Activated CD4-positive, alpha-beta T cell treated with anti-CD3 and anti-CD28 coated beads, Interleukin-2, amount 50 U/mL, for 48 hours (primary cell): ENCODE data around the gene EPS15.
"Not testable (repeated sequence)": the region's sequence is repeated elsewhere in the genome, so short reads cannot be mapped to it uniquely, and the experiment has no call there.

Experiments used
- DNase-seq, 2 experiments: peaks; one replicate each; pipeline ENCODE4 v3.0.0-alpha.2; 2020

The EPS15 gene

DNA sequence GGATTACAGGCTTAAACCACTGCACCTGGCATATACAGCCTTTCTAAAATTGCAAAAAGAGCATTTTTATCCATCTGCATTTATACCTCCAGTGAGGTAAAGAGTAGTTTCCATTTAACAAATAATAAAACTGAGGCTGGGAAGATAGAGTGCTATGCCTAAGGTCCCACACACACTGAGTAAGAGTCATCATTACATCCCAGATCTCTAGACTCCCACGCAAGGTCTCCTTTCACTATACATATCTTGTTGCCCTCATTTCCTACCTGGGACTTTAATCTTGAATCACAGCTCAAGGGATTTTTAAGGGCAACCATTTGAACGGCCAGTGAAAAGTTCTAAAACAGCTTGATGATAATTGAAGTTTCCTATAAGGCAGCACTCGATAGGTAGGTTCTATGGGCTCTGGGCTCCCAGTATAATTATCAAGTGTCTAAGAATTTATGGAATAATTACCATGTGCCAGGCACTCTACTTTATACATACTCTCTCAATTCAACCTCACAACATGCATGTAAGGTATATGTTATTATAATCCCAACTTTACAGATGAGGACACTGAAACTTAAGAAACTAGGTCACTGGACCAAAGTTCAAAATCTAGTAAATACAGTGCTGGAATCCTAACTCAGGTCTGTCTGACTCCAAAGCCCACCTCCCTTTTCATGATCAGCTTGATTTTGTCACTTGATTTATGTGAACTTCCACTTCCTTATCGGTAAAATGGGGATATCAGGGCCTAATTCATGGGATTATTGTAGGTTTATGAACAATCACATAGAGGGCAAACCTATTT, 23.3 kb upstream of the EPS15 start:
- DNase-seq, result no peak

DNA sequence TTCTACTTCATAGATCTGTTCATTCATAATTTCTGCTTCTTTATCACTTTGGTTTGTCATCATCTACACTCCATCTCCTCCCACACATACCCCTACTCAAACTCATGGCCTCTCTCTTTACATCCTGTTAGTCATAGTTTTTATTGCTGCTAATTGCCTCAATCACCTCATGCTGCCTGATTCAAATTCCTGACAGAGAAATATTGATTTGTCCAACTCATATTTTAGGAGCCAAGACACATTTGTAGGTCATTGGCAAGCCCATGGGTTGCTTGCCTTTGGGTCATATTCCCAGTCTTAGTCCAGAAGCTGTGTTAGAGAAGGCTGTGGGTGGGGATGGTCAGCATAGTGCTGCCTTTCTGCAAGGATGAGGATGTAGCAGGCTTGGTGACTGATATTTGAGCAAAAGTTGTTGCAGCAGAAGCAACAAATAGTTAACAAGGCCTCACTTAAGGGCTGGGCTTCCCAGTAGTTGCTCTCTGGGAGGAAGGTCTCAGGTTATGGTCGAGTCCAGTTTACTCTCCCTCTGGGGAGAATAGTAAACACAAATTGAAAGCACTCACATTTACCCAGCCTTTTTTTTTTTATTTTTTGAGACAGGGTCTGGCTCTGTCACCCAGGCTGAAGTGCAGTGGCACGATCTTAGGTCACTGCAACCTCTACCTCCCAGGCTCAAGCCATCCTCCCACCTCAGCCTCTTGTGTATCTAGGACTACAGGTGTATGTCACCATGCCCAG, 22.4 kb upstream of the EPS15 start:
- no peak for DNase-seq

DNA sequence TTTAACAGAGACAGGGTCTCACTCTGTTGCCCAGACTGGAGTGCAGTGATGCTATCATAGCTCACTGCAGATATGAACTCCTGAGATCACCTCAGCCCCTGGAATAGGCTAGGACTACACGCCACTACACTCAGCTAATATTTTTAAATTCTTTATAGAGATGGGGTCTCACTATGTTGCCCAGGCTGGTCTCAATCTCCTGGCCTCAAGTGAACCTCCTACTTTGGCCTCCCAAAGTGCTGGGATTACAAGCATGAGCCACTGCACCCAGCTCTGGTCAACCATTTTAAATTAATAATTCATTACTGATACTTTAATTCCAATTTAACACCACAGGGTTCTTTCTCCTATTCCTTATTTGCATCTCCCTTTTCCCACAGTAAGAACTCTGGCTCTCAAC, 18.5 kb upstream of the EPS15 start:
- DNase-seq, result no peak

DNA sequence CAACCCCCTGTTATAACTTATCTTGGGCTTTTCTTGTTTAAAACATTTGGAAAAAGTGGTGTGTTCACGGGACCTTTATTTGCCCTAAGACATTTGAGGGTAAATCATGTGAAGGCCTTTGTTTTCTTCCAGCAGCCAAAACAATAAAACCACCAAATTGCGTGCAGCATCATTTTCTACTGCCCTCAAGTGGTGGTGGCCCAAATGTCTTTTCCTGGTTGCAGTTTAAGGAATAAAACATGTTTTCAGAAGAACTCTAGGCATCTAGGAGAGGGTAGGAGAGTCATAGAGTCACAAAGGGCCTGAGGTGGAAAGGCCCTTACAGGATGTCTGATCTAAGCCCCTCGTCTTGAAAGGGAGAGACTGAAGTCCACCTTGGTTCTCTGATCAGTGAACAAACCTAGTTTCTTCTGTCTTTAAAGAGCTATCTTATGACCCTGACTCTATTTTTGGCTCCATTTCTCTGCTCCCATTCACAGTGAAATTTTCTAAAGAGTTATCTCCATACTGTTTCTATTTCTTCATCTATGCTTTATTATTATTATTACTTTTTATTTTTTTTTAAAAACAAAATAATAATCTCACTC, 16.0 kb upstream of the EPS15 start:
- peak; percentile 23 to 41 for DNase-seq

DNA sequence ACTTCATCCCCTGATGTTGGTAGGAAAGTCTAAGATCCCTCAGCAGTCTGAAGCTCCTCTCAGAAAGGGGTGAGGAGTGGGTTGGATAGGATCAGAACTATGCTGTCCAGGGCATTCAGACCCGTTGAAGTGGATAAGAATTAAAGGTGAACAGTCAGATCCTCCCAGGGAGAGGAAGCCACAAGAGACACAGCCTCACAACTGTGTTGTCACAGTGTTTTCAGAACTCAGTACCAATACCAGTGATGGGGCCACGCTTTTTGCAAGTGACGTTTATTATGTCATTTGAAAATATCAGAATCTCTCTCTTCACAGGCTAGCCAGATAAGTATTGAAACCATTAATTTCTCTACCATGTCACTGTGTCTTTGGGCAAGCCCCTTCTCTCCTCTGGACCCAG, 15.4 kb upstream of the EPS15 start:
- no peak for DNase-seq

DNA sequence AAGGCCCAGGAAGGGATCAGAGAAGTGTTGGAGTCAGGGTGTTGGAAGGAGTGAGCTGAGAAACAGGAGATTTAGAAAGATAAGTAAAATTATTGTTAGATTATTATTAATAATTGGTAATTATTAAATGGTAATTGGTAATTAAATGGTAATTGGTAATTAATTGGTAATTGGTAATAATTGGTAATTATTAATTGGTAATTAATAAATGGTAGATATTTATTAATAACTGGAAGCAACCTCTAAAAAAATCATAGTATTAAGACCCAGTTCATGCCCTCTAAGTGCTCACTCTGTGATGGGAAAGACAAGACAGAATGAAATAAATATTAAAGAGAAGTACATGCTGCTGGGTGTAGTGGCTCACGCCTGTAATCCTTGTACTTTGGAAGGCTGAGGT, 13.8 kb upstream of the EPS15 start:
- no peak for DNase-seq

DNA sequence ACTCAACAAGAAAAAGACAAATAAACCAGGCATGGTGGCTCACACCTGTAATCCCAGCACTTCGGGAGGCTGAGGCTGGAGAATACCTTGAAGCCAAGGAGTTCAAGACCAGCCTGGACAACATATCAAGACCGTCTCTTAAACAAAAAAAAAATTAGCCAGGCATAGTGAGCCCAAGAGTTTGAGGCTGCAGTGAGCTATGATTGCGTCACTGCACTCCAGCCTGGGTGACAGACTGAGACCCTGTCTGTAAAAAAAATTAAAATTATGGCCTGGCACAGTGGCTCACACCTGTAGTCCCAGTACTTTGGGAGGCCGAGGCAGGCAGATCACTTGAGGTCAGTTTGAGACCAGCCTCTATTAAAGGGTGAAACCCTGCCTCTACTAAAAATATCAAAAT, 11.4 kb upstream of the EPS15 start:
- DNase-seq, result not testable (repeated sequence)

DNA sequence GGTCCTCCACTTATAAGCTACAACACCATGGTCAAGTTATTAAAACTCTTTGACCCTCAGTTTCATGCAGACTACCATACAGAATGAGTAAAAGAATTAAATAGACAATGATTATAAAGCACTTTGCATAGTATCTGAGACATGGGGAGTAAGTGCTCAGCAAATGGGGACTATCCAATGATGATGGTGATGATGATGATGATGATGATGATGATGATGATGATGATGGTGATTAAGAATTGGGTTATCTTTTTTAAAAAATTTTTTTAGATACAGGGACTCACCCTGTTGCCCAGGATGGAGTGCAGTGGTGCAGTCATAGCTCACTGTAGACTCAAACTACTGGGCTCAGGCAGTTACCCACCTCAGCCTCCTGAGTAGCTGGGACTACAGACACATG, 8.1 kb upstream of the EPS15 start:
- DNase-seq, result no peak

DNA sequence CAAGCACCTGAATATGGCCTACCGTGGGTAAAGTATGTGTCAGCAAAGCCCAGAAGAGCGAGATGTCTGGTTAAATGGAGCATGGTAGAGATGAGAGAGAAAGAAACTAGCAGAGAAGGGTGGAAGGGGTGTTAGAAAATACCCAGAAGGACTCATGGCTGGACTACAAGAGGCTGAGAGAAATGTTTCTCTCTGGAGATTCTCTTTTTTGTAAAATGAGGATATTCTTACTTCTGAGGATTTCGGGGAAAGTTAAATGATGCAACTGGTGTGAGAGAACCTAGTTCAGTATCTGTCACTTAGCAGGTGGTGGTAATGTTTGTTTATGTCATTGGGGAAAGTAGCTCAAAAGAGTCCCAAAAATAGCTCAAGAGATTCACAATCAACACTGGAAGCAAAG, 7.2 kb upstream of the EPS15 start:
- no peak for DNase-seq

DNA sequence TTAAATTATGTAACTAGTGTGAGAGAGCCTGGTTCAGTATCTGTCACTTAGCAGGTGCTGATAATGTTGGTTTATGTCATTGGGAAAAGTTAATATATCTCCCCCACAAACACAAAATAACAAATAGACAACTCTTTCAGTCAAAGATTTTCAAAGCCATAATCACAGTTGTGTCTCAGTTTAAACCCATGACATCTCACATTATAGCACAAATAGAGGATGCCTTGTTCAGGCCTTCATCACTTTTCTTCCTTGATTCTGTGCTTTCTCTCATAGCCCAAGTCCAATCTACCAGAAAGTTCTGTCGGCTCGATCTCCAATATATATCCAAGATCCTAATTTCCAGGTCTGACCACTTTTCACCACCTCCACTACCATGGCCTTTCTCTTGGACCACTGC, 6.2 kb upstream of the EPS15 start:
- DNase-seq, result no peak

DNA sequence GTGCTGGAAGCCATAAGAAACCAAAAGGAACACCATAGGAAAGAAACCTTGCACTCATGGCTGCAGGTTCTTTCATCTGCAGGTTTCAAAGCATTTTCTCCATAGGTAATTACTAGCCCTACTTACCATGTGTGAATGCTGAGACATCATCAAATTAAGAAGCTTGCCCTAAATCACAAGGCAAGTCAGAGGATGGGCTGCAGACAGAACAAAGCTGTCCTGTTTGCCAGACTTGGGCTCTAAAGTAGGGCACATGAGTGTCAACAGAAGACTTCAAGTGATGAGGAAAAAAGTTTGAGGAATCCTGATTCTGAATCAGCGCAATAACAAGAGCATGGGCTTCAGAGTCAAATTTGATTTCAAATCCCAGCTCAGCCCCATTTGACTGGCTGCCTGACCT, 5.8 kb upstream of the EPS15 start:
- no peak for DNase-seq

DNA sequence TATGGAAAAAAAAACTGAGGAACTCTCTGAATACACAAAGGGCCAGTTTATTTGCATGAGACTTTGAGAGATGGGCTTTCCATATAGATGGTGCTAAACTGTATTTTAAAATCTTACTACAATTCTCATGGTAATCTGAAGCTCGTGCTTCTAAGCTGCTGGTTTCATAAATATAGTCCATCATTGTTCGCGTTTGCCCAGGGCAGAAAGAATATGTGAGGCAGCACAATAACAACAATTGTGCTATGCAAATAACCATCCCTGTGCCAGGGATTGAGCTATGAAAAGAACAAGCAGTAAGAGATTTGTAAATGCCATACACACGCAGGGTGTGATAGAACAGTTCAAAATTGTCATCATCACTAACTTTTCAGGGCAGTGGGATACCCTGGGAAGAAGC, 4.9 kb upstream of the EPS15 start:
- no peak for DNase-seq

DNA sequence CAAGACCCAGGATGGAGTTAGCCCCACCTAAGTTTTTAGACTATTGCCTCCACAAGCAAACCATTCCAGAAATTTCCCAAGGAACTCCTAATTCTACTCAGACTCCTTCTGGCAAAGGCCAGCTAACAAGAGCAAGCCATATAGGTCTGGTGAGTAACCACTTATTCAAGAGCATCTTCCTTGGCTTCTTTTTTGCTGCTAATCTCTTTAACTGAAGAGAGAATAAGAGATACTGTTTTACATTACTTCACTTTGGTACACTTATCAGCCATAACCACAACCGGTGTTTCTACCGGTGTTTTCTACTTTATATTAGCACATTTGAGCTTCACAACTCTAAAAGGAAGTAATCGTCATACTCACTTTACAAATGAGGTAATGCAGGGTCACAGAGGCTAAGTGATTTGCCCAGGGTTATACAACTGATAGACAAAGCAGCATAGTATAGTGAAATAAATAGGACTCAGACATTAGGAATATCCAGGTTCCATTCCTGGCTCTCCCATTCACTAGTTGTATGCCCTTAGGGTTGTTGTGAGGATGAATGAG, 1.7 kb upstream of the EPS15 start:
- DNase-seq, result no peak

DNA sequence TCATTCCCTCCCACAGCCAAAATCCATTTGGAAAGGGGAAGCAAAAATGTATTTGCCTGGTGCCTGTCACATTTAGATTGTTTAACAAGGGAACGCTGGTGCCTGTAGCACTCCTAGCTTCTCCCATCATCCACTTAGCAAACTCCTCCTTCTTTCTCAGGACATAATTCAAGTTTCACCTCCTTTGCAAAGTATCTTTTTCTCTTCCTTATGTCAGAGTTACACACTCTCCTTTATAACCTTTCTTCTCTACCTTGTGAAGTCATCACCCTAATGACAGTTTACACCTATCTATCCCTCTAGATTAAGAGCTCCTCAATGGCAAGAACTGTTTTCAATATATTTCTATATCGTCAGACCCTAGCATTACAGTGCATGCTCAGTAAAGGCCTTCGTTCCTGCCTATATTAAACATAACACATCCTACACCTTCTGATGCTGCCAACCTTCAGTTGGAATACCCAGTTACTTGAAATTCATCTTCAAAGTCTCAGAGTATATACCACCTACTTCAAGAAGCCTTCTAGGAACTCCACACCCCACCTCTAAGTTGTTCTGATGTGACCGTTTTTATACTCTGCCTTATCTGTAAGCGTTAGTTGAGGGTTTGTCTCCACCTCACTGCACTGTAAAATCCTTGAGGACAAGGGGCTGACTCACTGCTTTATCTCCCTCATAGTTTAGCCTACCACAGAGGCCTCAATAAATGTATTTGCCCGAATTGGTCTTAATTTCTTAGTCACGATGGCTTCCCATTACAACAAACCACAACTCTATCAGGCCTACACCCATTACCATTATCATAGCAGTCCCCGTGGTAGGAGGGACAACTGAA, 1.0 kb upstream of the EPS15 start:
- no peak for DNase-seq

DNA sequence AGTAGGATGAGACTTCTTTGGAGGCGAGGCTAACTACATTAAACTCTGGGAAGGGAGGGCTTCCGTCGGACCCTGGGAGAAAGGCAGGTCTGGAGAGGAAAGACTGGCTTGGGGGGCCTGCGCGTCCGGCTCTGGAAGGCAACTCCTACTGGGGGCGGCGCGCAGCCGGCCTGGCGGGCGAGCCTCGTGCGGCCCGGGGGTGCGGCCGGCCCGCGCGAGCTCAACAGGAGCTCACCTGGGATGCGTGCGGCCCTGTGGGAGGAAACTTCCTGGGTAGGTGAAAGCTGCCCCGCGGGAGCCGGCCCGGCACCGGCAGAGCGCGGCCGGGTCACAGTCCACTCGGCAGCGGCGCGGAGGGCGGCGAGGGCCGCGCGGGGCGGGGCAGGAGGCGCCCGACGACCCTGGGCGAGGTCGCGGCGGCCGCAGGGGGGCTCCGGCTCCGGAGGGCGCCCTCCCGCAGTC, 449 bp downstream of the EPS15 start:
- peak; percentile 49 to 61 for DNase-seq

DNA sequence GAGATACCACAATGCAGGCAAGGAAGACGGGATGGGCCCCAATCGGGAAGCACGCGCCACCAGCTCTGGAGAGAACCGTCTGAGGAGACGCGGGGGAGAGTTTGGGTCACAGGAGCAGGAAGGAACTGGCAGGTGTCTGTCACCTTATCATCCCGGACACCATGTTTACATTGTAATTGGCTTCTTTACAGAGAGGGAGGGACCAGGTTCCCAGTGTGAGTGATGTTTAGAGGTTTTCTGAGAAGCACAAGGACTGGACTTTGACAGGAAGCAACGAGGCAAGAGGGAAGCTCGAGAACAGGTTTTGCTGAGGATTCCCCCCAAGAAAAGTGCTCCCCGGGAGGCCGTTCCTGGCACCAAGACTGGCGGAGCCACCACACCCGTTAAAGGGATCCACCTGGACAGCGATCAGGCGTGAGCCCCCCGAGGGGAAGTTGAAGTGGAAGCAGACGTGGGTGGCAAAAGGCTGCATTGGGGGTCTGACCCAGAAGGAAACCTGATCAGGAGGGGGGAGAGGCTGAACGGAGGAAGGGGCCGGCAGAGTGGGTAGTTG, 957 bp downstream of the EPS15 start:
- peak; percentile 31 to 40 for DNase-seq

DNA sequence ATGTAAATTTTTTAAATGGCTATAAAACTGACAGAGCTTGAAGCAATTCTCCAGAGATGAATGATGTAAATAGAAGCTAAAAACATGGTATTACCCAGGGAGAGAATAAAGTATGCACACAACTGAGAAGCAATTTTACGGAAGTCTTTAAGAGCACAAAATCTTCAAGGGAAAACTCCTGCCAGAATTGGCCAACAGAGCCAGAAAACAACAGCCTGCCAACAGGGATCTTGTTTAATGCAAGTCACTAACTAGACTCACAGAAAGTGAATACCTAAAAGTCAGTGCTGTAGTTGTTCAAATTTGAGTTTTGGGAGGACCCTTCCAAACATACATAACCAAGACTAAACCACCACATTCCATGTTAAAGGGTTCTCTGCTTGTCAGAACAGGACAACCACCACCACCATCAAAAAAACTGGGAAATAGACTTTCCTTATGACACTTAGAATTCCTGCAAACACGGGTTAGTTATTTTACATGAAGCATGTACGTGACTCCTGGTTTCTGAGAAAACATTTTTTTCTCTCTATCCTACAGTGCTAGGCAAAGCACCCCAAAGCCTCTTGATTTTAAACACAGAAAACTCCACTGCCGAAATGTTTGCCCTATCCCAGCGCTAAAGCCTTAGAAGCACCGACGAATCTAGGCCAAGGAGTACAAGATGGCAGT, 1.6 kb downstream of the EPS15 start:
- no peak for DNase-seq

DNA sequence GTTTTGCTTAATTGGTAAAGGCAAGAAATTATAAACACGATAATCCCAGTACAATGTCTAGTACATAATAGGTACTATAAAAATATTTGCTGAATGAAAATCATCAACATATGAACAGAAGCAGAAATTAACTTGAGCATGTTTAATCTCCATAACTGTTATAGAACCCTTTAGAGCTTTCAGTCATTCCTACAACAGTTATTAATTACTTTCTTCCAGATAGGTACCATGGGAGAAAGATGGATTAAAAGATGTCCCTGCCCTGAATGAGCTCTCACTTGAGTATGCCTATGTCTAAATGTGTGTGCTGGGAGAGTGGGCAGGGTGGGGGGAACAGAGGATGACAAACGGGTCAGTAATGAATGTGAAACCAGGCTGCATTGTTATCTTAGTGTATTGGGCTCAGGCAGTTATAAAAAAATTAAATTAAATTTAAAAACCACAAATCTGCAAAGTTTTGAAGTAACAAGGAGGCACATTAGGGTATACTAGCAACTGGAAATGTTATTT, 2.4 kb downstream of the EPS15 start:
- no peak for DNase-seq

DNA sequence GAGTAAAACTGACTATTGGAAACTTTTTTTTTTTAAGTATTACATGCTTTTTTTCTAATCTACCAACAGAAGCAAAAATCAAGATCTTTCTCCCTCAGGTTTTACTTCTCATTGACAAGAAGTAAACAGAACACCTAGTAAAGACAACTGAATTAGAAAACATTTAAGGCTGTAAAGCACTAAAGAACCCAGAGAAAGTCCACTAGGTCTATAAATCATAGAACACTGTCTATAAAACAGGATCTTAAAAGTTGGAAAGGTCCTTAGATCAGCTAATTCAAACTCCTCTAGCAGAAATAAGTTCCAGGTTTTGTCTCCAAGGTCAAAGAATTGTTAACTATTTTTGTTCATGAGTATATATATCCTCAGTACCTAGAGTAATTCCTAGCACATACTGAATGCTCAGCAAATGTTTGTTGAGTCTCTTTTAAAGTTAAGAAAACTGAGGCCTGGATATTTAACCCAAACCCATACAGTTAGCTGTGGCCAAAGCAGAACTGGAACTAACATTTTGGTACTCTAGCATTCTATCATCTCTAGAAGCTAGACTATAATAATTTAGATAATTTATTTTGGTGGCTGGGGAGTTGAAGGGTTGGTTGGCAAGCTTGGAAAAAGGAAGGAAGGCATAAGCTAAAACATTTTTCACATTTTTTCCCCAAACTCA, 3.0 kb downstream of the EPS15 start:
- DNase-seq, result no peak

DNA sequence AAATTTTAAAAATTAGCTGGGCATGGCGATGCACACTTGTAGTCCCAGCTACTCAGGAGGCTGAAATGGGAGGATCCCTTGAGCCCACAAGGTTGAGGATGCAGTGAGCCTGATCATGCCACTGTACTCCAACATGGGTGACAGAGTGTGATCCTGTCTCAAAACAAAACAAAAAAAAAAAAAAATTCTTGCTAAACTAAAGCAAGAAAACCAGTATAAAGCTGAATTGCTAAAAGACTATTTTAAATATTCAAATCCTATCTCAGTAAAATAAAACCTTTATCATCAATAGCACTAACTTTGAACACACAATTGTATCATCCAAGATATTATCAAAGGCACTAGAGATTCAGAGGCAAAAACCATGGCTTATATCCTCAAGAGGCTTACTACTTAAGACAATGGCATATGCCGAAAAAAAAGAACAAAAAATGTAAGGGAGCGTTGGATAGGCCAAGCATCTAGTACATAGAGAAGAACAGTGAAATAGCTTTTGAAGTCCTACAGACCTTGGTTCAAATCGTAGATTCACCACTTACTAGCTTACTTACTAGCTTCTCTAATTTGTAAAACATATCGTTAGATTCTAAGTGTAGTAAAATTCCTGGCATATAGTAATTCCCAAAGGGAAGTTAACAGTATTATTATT, 3.6 kb downstream of the EPS15 start:
- no peak for DNase-seq

DNA sequence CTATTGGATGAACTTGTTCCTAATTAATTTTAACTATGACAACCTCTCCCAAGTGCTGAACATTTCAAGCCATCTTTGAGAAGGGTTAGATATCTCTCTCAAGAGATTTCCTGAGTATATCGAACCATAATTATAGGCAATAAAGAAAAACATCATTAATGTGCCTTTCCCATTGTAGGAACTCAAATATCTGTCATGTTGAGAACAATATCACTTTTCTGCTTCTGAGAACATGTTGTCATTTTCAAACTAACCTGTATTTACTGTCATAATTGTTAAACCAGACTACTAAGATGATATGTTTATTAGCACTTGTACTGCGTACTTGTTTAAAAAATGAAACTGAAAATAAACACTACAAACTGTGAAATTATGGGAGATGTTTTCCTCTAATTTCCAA, 4.3 kb downstream of the EPS15 start:
- DNase-seq, result no peak
